ENCODE measurements around the gene CSRP1. TPM values are rescaled to one million over a fixed set of nuclear protein-coding genes. Genes with fewer than 3 reads are reported as not detected.

CSRP1 gene
- total RNA-seq, 1 donor = 480 TPM

DNA sequence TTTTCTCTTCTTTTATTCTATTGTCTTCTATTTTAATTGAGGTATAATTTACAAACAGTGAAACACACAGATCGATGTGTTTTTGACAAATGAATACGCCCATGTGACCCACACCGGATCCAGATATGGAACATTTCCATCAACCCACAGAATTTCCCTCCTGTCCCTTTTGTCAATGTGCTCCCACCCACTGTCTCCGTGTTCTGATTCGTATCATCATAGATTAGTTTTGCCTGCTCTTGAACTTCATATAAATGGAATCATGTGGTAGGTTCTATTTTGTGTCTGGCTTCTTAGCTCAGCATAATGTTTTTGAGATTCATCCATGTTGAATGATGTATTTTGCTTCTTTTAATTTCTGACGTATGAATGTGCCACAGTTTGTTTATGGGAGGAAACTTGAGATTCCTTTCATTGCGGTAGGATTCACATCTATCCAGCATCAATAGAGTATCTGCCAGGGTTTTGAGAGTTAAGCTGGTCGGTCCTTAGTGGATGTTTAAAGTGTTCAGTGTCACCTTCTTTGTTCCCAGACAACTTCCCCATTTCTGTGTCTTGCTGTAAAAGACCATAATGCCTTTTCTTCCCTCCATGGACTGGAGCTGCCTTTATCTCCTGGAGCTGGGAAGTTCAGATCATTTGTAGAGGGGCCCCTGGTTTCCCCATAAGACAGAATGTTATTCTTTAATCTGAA, 46.7 kb upstream of the CSRP1 start:
- H3K27me3 ChIP-seq (ENCODE audit: insufficient read depth, low read length) = no peaks in the 10 kb centered on the region
- H2AFZ ChIP-seq (ENCODE audit: low read length) = no peak overlapping the region
- DNase-seq (ENCODE audit: insufficient read length, low spot score, missing footprints) = peak; percentile 87
- TF ChIP-seq, protein P1, sequence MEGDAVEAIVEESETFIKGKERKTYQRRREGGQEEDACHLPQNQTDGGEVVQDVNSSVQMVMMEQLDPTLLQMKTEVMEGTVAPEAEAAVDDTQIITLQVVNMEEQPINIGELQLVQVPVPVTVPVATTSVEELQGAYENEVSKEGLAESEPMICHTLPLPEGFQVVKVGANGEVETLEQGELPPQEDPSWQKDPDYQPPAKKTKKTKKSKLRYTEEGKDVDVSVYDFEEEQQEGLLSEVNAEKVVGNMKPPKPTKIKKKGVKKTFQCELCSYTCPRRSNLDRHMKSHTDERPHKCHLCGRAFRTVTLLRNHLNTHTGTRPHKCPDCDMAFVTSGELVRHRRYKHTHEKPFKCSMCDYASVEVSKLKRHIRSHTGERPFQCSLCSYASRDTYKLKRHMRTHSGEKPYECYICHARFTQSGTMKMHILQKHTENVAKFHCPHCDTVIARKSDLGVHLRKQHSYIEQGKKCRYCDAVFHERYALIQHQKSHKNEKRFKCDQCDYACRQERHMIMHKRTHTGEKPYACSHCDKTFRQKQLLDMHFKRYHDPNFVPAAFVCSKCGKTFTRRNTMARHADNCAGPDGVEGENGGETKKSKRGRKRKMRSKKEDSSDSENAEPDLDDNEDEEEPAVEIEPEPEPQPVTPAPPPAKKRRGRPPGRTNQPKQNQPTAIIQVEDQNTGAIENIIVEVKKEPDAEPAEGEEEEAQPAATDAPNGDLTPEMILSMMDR (IDR thresholded peaks at IDR 0.05; ENCODE audit: extremely low read depth, low read depth, low read length) = no peak
- no peaks in the 10 kb centered on the region for H3K9me3 ChIP-seq (ENCODE audit: low read depth, low read length)
- peaks cover 4% of the 10 kb centered on the region for H4K20me1 ChIP-seq (ENCODE audit: insufficient read depth, low read length)
- peaks cover 96% of the 10 kb centered on the region for H3K79me2 ChIP-seq (ENCODE audit: insufficient read depth, low read length)
- peaks cover 61% of the 10 kb centered on the region for H3K4me1 ChIP-seq (ENCODE audit: insufficient read depth, low read length)
- H3K4me3 ChIP-seq (ENCODE audit: insufficient read depth, low read length) = no peak overlapping the region
- H3K4me2 ChIP-seq (ENCODE audit: insufficient read depth, low read length) = peak overlapping the region; percentile 27
- H3K36me3 ChIP-seq (ENCODE audit: insufficient read depth, low read length) = peaks cover 13% of the 10 kb centered on the region
- H3K27ac ChIP-seq (ENCODE audit: low read depth, low read length) = peak overlapping the region; percentile 92

DNA sequence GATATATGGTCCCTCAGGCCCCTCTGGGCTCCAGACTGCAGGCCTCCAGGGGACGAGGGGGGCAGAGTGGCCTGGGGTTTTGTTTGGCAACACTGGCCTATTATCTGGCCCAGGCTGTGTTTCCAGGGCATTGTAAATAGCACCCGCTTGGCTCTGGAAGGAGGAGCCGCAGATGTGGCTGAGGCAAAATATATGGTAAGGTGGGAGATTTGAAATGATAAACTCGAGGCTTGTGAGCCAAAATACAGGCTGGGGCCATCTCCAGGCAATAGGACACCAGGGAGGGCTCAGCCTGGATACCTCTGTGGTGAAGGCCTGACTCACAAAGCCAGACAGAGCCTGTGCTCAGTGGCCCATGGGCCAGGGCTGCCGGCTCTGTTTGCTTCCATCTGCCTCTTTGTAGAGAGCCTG, 46.0 kb upstream of the CSRP1 start:
- H3K27ac ChIP-seq (ENCODE audit: low read depth, low read length) = peak overlapping the region; percentile 92
- TF ChIP-seq, protein P1 (IDR thresholded peaks at IDR 0.05; ENCODE audit: extremely low read depth, low read depth, low read length) = no peak
- H3K4me3 ChIP-seq (ENCODE audit: insufficient read depth, low read length) = no peak overlapping the region
- no peaks in the 10 kb centered on the region for H3K27me3 ChIP-seq (ENCODE audit: insufficient read depth, low read length)
- H3K9me3 ChIP-seq (ENCODE audit: low read depth, low read length) = no peaks in the 10 kb centered on the region
- H3K79me2 ChIP-seq (ENCODE audit: insufficient read depth, low read length) = peaks cover 96% of the 10 kb centered on the region
- H2AFZ ChIP-seq (ENCODE audit: low read length) = no peak overlapping the region
- peaks cover 4% of the 10 kb centered on the region for H4K20me1 ChIP-seq (ENCODE audit: insufficient read depth, low read length)
- peak; percentile 84 for DNase-seq (ENCODE audit: insufficient read length, low spot score, missing footprints)
- H3K4me2 ChIP-seq (ENCODE audit: insufficient read depth, low read length) = peak overlapping the region; percentile 27
- peaks cover 59% of the 10 kb centered on the region for H3K4me1 ChIP-seq (ENCODE audit: insufficient read depth, low read length)
- peaks cover 13% of the 10 kb centered on the region for H3K36me3 ChIP-seq (ENCODE audit: insufficient read depth, low read length)

DNA sequence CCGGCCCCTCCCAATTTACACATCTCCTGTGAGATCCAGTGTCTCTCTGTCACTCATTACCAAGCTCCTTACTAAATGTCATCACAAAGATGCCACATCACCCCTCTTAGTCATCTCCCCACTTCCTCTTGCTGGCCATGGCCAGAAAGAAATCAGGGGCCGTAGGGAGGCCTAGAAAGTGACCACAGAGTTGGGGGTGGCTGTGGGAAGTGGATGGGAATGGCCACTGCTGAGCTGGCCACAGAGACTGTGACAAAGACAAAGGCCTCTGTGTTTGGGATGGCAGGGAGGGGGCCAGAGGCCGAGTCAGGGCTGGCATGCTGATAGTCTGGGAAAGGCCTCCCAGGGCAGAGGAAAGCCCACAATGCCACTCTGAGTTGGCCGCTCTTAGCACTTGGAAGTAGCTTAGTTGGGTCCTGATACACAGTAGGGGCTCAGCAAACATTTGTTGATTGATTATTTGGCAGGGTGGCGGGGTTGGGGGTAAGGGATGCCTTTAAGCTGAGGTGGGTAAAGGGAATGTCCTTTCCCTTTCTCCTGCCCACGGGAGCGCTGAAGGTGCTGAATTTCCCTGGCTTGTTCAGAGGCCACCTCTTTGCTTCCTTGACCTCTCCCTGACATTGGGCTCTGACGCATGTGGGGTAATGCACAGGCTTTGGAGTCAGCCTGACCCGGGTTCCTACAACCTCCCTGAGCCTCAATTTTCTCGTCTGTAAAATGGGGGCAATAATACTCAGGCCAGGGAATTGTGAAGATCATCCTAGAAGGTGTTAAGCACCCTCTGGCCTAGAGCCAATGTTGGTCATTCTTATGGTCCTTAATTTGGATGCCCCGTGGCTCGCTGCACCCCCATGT, 45.2 kb upstream of the CSRP1 start:
- Histone ChIP-seq H4K20me1 (ENCODE audit: insufficient read depth, low read length) (peaks cover 4% of the 10 kb centered on the region), H2AFZ (ENCODE audit: low read length) (peak overlapping the region; percentile 56), H3K4me2 (ENCODE audit: insufficient read depth, low read length) (peak overlapping the region; percentile 27)

More for the DNA sequence above, 45.2 kb upstream of the CSRP1 start:
- Histone ChIP-seq H3K4me3 (ENCODE audit: insufficient read depth, low read length) (no peak overlapping the region), H3K9me3 (ENCODE audit: low read depth, low read length) (no peaks in the 10 kb centered on the region), H3K36me3 (ENCODE audit: insufficient read depth, low read length) (peaks cover 13% of the 10 kb centered on the region), H3K27me3 (ENCODE audit: insufficient read depth, low read length) (no peaks in the 10 kb centered on the region), H3K4me1 (ENCODE audit: insufficient read depth, low read length) (peaks cover 51% of the 10 kb centered on the region), H3K27ac (ENCODE audit: low read depth, low read length) (peak overlapping the region; percentile 92), H3K79me2 (ENCODE audit: insufficient read depth, low read length) (peaks cover 96% of the 10 kb centered on the region)
- TF ChIP-seq, protein P1 (IDR thresholded peaks at IDR 0.05; ENCODE audit: extremely low read depth, low read depth, low read length) = no peak
- peak; percentile 76 for DNase-seq (ENCODE audit: insufficient read length, low spot score, missing footprints)
